ENCODE data around the gene ALPL.

The ALPL gene

DNA sequence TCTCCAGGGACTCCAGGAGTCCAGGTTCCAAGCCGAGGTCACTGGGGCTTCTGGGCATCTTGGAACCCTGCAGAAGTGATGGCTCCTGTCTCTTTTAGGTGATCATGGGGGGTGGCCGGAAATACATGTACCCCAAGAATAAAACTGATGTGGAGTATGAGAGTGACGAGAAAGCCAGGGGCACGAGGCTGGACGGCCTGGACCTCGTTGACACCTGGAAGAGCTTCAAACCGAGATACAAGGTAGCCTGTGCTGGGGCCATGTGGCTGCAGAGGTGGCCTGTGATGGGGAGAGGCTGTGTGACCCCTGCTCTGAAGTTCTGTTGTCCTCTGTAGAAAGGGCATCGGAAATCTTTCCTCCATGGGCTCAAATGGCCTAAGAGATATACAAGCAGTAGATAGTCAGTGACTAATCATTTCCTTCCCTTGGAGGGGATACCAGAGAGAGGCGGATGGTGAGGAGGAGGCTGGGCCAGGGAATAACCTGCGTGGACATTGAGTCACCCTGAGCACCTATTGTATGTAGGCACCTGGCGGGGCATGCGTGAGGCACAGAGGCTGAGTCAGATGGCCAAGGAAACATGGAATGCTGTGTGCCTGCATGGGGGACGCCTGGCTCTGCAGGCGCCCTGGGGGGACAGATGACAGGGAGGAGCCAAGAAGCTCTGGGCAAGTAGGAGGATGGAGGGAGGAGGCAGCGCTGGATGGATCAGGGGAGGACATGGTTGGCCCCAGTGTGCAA, 59.0 kb downstream of the ALPL start:
- H3K27me3 Mint-ChIP-seq, result peaks cover 16 to 19% of the 10 kb centered on the region in 2 donors
- peaks cover 0 to 3% of the 10 kb centered on the region in 2 donors for H3K4me1 Mint-ChIP-seq
- ATAC-seq (replicated peaks) (no peak), DNase-seq (no peak)
- peak overlapping the region; percentile 56 for H3K27ac Mint-ChIP-seq
- no peaks in the 10 kb centered on the region for H3K36me3 Mint-ChIP-seq
- no peaks in the 10 kb centered on the region for H3K9me3 Mint-ChIP-seq
- H3K4me3 Mint-ChIP-seq, result no peak overlapping the region

DNA sequence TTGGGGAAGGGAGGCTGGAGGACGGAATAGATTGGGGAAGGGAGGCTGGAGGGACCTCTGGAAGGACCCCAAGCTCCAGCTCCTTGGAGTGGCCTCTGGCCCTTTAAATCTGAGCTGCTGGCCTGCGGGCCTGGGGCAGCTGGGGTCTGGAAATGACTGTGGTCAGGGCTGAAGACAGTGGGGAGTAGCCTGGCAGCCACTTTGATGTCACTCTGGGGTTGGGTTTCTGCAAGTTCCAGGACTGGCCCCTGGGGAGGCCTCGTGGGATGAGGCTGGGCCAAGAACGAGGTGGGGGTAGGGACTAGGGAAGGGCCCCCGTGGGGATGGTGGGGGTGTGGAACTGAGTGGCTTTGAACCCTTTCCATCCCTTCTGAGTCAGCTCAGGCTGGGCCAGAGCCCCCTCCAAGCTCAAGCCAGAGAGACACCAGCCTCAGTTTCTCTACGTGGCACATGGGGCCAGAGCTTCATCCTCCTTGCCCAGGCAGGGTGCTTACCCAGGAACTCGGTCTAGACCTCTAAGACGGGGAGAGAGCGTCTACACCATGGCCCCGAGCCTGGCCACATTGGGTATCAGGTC, 59.7 kb downstream of the ALPL start:
- no peaks in the 10 kb centered on the region for H3K36me3 Mint-ChIP-seq
- peaks cover 21 to 26% of the 10 kb centered on the region in 2 donors for H3K27me3 Mint-ChIP-seq
- no peak overlapping the region for H3K27ac Mint-ChIP-seq
- no peak for ATAC-seq (replicated peaks)
- H3K4me3 Mint-ChIP-seq, result no peak overlapping the region
- H3K9me3 Mint-ChIP-seq, result no peaks in the 10 kb centered on the region
- H3K4me1 Mint-ChIP-seq, result peaks cover 0 to 5% of the 10 kb centered on the region in 2 donors
- no peak for DNase-seq

DNA sequence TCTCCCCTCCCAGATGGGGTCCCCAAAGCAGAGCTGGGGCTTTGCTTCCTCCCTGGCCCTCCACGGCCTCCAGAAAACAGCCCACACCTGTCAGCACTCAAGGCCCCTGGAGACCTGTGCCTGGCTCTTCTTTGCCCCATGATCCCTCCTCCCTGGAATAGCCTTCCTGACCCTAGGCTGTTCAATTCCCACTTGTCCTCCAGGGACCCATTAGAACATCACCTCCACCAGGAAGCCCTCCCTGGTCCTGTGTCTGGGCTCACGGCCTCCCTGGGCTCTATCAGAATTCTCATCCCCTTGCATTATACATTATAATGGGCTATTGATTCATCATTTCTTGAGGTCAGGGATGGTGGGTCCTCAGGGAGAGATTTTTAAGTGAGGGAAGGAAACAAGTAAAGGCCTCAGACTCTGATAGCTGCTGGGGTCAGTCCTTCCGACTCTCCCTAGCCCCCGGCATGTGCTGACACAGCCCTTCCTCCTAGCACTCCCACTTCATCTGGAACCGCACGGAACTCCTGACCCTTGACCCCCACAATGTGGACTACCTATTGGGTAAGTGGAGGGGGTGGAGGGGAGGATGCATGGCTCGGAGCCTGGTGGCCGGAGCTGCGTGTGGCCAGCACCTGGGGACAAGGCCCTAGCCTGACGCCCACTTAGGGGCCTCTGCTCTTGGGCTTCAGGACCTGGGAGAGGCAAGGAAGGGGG, 60.8 kb downstream of the ALPL start:
- no peak for ATAC-seq (replicated peaks)
- peaks cover 21 to 32% of the 10 kb centered on the region in 2 donors for H3K27me3 Mint-ChIP-seq

DNA sequence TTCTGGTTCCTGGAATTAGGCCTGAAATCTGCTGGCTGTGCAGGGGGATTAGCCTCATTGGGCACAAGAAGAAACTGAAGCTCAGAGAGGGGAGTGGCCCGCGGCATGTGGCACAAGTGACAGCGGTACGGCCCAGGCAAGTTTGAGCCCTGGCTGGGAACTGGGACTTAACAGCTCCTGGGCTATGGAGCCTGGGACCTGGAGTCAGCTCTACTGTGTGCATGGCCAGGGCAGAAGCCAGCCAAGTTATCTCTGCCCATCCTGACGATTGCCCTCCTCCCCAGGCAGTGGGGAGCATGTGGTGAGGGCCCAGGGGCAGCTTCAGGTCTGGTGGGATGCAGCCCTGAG, 61.3 kb downstream of the ALPL start:
- Mint-ChIP-seq H3K9me3 (no peaks in the 10 kb centered on the region), H3K4me3 (no peak overlapping the region), H3K4me1 (peaks cover 7% of the 10 kb centered on the region in 2 donors), H3K27me3 (peaks cover 16 to 38% of the 10 kb centered on the region in 2 donors), H3K27ac (no peak overlapping the region), H3K36me3 (no peaks in the 10 kb centered on the region)
- ATAC-seq (replicated peaks) (no peak), DNase-seq (no peak)

More for the DNA sequence above, 60.8 kb downstream of the ALPL start:
- H3K4me3 Mint-ChIP-seq, result no peak overlapping the region
- no peaks in the 10 kb centered on the region for H3K36me3 Mint-ChIP-seq
- no peak for DNase-seq
- no peaks in the 10 kb centered on the region for H3K9me3 Mint-ChIP-seq
- peaks cover 6 to 7% of the 10 kb centered on the region in 2 donors for H3K4me1 Mint-ChIP-seq
- H3K27ac Mint-ChIP-seq, result no peak overlapping the region

DNA sequence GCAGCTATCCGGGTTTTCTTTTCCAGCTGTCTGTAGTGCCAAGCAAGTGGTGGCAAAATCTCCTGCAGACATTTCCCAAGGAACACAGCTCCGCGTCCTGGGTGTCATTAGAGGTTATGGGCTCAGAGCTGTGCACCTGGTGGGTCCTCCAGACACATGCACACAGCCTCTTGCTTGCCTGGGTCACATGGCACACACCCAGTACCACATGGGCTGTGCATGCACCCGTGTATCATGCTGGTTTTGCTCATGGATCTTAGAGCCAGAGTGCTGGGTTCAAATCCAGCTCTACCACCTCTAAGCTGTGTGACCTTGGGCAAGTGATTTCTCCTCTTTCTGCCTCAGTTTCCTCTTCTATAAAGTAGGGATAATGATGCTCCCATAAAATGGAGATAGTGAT, 61.7 kb downstream of the ALPL start:
- no peaks in the 10 kb centered on the region for H3K36me3 Mint-ChIP-seq
- DNase-seq (no peak), ATAC-seq (replicated peaks) (no peak)
- no peak overlapping the region for H3K4me3 Mint-ChIP-seq
- H3K27ac Mint-ChIP-seq, result no peak overlapping the region
- no peaks in the 10 kb centered on the region for H3K9me3 Mint-ChIP-seq
- peaks cover 7% of the 10 kb centered on the region in 2 donors for H3K4me1 Mint-ChIP-seq
- H3K27me3 Mint-ChIP-seq, result peaks cover 19 to 41% of the 10 kb centered on the region in 2 donors

DNA sequence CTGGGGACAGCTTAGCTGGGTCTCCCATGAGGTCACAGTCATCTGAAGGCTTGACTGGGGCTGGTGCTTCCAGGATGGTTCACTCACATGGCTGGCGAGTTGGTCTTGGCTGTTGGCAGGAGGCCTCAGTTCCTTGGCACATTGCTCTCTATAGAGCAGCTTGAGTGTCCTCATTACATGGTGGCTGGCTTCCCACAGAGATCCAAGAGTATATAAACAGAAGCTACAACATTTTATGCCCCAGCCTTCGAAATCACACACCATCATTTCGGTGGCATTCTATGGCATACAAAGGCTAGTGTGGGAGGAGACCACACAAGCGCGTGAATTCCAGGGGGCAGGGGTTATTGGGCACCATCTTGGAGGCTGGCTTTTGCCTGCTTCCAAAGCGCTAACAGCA, 63.0 kb downstream of the ALPL start:
- ATAC-seq (replicated peaks) (no peak), DNase-seq (no peak)
- H3K36me3 Mint-ChIP-seq, result no peaks in the 10 kb centered on the region
- no peak overlapping the region for H3K4me3 Mint-ChIP-seq
- peaks cover 24 to 47% of the 10 kb centered on the region in 2 donors for H3K27me3 Mint-ChIP-seq
- H3K4me1 Mint-ChIP-seq, result peaks cover 7% of the 10 kb centered on the region in 2 donors
- no peak overlapping the region for H3K27ac Mint-ChIP-seq
- no peaks in the 10 kb centered on the region for H3K9me3 Mint-ChIP-seq

DNA sequence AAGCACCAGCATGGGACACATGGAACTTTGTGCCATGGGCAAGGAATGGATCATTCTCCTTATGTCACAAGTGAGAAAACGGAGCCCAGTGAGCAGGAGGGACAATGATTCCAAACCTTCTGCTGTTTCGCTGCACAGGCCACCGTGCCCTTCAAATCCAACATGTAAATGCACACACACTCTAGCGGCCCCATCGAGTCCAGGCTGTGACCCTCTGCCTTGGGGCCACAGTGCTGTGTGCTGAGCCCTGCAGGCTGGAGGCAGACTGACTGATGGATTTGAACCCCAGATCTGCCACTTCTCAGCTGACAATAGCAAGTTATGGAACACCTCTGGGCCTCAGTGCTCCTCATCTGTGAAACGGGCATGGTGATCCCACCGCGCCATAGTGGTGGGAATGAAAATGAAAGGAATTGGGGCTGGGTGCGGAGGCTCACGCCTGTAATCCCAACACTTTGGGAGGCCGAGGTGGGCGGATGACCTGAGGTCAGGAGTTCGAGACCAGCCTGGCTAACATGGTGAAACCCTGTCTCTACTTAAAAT, 63.6 kb downstream of the ALPL start:
- no peak overlapping the region for H3K4me3 Mint-ChIP-seq

DNA sequence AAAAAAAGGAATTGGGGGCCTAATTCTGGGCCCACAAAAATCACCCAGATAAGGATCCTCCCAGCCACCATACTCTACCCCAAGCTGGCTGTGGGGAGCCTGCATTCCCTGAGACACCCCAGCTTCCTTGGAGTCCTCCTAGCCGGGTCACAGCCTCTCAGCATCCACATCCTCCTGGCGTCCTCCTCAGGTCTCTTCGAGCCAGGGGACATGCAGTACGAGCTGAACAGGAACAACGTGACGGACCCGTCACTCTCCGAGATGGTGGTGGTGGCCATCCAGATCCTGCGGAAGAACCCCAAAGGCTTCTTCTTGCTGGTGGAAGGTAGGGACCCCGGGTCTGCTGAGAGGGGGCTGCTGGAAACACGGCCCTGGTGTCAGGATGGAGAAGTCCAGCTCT, 64.3 kb downstream of the ALPL start:
- Mint-ChIP-seq H3K4me1 (peaks cover 6 to 7% of the 10 kb centered on the region in 2 donors), H3K36me3 (no peaks in the 10 kb centered on the region), H3K4me3 (no peak overlapping the region), H3K9me3 (no peaks in the 10 kb centered on the region), H3K27ac (no peak overlapping the region), H3K27me3 (peaks cover 21 to 58% of the 10 kb centered on the region in 2 donors)
- no peak for DNase-seq
- no peak for ATAC-seq (replicated peaks)

More for the DNA sequence above, 63.6 kb downstream of the ALPL start:
- DNase-seq, result no peak
- Mint-ChIP-seq H3K27me3 (peaks cover 24 to 52% of the 10 kb centered on the region in 2 donors), H3K27ac (no peak overlapping the region), H3K4me1 (peaks cover 7% of the 10 kb centered on the region in 2 donors), H3K9me3 (no peaks in the 10 kb centered on the region), H3K36me3 (no peaks in the 10 kb centered on the region)
- no peak for ATAC-seq (replicated peaks)

DNA sequence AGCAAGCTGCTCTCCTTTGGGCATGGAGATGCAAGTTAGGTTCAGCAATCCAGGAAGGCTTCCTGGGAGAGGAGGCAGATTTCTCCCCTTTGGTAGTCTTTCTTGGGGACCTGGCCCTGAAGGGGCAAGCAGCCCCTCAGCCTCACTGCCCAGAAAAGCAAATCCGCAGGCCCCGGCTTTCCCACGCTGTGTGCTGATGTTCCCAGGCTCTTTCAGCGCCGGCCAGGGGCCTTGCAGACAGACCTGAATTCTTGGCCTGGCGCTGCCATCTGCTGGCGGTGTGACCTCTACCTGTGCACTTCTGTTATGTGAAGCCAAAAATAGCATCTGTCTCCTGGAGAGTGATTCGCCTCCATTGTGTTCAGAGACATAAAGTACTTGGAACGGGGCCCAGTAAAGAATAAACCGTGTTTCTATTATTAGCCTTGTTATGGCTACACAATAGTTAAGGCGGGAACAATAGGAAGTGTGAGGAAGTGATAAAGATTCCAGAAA, 64.8 kb downstream of the ALPL start:
- Mint-ChIP-seq H3K9me3 (no peaks in the 10 kb centered on the region), H3K4me1 (peaks cover 5 to 7% of the 10 kb centered on the region in 2 donors), H3K27ac (no peak overlapping the region), H3K27me3 (peaks cover 18 to 59% of the 10 kb centered on the region in 2 donors), H3K4me3 (no peak overlapping the region), H3K36me3 (no peaks in the 10 kb centered on the region)
- peak; percentile 78 to 82 for ATAC-seq (replicated peaks)
- peak; percentile 21 for DNase-seq

DNA sequence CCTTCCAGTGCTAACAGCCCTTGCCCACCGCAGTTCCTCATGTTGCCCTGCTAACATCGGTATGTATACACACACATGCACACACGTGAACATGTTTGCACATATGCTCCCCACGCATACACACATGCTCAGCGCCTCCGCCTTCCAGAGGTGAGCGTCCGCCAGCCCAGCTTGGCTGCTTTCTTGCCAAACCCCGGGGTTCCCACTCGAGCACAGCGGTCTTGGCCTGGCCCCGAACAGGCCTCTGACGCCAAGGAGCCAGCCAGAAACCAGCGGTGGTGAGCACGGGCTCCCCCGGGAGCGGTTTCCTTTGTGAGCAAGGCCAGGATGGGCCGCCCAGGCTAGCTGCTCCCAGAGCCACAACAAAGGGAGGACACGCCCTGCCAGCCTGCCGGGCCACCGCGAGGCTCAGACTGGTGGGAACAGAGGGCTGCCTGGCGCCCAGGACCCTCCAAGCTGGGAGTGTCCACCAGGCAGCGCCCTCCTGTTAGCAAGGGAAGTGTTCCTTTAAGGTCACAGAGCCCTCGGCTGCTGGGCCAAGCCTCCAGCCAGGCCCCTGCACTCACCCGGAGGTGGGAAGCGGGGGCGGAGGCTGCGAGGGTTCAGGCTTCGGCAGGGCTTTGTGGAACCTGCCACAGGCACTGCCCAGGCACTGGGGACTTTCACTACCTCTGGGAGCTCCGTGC, 65.4 kb downstream of the ALPL start:
- H3K27ac Mint-ChIP-seq, result no peak overlapping the region
- H3K4me1 Mint-ChIP-seq, result peaks cover 5 to 7% of the 10 kb centered on the region in 2 donors
- ATAC-seq (replicated peaks) (peak in 1 of 2 donors; percentile 33), DNase-seq (no peak)
- H3K36me3 Mint-ChIP-seq, result no peaks in the 10 kb centered on the region
- no peak overlapping the region for H3K4me3 Mint-ChIP-seq
- H3K9me3 Mint-ChIP-seq, result no peaks in the 10 kb centered on the region
- H3K27me3 Mint-ChIP-seq, result peaks cover 18 to 59% of the 10 kb centered on the region in 2 donors

DNA sequence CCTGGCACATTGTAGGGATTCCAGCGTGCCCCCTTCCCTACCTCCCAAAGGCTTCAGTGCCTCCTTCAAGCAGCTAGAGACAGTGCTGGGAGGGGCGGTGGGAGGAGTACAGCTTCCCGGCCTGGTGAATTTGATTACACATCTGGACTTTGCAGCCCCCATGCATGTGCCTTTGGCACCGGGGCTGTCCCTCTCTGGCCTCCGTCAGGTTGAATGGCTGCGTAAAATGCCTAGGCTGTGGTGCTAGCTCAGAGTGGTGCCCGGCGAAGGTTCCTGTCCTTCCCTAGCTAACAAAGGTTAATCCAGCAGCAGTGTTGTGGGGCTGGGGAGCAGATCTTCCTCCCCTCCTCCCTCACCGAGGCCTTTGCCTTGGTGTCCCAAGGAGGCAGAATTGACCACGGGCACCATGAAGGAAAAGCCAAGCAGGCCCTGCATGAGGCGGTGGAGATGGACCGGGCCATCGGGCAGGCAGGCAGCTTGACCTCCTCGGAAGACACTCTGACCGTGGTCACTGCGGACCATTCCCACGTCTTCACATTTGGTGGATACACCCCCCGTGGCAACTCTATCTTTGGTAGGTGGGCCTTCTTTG, 66.2 kb downstream of the ALPL start:
- ATAC-seq (replicated peaks), result no peak
- H3K27ac Mint-ChIP-seq, result no peak overlapping the region
- no peaks in the 10 kb centered on the region for H3K9me3 Mint-ChIP-seq
- H3K27me3 Mint-ChIP-seq, result peaks cover 18 to 59% of the 10 kb centered on the region in 2 donors
- no peaks in the 10 kb centered on the region for H3K36me3 Mint-ChIP-seq
- H3K4me1 Mint-ChIP-seq, result peaks cover 5 to 7% of the 10 kb centered on the region in 2 donors
- no peak for DNase-seq
- no peak overlapping the region for H3K4me3 Mint-ChIP-seq

DNA sequence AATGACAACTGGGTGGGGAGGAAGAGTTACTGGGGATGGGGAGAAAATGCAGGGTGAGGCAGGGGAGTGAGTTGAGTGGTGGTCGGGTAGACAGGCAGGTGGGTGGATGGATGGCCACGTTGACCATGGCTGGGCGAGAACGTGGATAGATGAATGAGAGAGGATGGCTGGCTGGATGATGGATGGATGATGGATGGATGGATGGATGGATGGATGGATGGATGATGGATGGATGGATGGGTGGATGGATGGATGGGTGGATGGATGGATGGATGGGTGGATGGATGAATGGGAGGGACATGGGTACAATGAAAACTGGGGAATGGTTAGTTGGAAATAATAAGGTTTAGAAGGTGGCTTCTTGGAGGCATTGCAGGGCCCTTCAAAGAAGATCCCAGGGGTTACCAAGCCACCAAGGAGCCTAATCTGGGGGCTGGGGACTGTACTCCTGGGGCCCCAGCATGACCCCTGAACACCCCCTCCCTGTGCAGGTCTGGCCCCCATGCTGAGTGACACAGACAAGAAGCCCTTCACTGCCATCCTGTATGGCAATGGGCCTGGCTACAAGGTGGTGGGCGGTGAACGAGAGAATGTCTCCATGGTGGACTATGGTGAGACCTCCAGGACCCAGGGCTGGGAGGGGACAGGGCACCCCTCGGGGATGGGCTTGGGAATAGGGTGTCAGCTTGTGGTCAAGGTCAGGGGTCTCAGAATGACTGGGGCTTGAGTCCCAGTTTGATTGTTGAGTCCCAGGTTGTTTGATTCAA, 67.0 kb downstream of the ALPL start:
- Mint-ChIP-seq H3K4me1 (peaks cover 5 to 7% of the 10 kb centered on the region in 2 donors), H3K27ac (no peak overlapping the region), H3K4me3 (no peak overlapping the region), H3K27me3 (peaks cover 18 to 59% of the 10 kb centered on the region in 2 donors), H3K9me3 (no peaks in the 10 kb centered on the region), H3K36me3 (no peaks in the 10 kb centered on the region)
- ATAC-seq (replicated peaks) (no peak), DNase-seq (no peak)

DNA sequence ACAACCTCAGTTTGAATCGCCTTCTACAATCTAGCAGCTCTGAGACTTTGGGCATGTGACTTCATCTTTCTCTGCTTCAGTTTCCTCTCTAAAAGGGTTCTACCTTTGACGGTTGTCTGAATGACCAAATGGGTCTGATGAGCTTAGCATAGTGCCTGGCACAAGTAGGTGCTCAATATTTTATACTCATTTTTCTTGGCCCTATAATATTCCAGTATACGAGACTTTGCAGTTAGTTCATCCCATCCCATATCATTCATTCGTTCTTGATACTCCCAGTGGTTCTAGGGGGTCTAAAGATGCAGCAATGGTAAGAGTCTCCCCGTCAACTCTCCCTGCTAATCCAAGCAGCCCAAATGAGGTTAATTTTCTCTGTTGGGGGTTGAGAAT, 67.6 kb downstream of the ALPL start:
- no peaks in the 10 kb centered on the region for H3K9me3 Mint-ChIP-seq
- H3K27ac Mint-ChIP-seq, result no peak overlapping the region
- peaks cover 18 to 58% of the 10 kb centered on the region in 2 donors for H3K27me3 Mint-ChIP-seq
- DNase-seq (no peak), ATAC-seq (replicated peaks) (no peak)
- no peak overlapping the region for H3K4me3 Mint-ChIP-seq
- H3K4me1 Mint-ChIP-seq, result peaks cover 5 to 7% of the 10 kb centered on the region in 2 donors
- H3K36me3 Mint-ChIP-seq, result no peaks in the 10 kb centered on the region
